Adrenal gland (tissue), 5 donors: ENCODE data around the gene FGG.

Experiments used
- POLR2A ChIP-seq, 2 donors: fragments of 450-650 bp; IDR thresholded peaks; one replicate each; pipeline ENCODE4 v1.6.1; 2017; ENCODE audit warnings: antibody characterized with exemption in 2 of 2, mild to moderate bottlenecking in 2 of 2, moderate library complexity in 1 of 2
- TF ChIP-seq, protein P1 (sequence below), 6 experiments: fragments of 450-650 bp in 4 of 6; fragments of 200-600 bp in 2 of 6; sonication (generic) in 1 of 6; IDR thresholded peaks; 1 replicate in 5 of 6; 2 replicates in 1 of 6; pipeline versions ENCODE4 v1.5.1 to v1.8.0; 2016 to 2021; ENCODE audit warnings: antibody characterized with exemption in 6 of 6, mild to moderate bottlenecking in 2 of 6, moderate library complexity in 1 of 6
- donor health status: DM: no; HTN: no; CAD: no.

DNA sequence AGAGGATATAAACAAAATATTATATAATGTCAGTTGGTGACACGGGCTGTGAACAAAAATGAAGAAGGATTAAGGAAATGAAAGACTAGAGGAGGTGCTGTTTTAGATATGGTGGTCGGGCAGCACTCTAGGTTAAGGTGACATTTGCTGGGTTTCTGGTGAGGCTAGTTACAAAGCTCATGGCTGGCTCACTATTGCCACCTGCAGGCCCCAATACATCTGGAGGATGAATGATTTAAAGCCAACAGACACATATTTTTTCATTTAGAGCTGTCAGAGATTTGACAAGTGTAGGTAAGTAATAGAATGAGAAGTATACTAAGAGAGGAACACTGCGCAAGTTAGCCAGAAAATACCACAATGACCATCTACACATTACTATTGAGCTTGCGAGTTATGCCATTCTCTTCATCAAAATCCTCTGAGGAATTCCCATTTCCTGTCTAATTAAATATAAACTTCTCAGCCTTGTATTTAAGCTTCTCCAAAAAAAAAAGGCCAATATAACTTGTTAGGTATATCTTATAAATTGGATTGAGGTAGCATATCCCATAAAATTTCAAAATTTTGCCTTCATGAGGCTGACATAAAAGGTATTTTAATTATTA lies 6.4 kb upstream of the FGG start:
- TF ChIP-seq, protein P1, sequence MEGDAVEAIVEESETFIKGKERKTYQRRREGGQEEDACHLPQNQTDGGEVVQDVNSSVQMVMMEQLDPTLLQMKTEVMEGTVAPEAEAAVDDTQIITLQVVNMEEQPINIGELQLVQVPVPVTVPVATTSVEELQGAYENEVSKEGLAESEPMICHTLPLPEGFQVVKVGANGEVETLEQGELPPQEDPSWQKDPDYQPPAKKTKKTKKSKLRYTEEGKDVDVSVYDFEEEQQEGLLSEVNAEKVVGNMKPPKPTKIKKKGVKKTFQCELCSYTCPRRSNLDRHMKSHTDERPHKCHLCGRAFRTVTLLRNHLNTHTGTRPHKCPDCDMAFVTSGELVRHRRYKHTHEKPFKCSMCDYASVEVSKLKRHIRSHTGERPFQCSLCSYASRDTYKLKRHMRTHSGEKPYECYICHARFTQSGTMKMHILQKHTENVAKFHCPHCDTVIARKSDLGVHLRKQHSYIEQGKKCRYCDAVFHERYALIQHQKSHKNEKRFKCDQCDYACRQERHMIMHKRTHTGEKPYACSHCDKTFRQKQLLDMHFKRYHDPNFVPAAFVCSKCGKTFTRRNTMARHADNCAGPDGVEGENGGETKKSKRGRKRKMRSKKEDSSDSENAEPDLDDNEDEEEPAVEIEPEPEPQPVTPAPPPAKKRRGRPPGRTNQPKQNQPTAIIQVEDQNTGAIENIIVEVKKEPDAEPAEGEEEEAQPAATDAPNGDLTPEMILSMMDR (IDR thresholded peaks at IDR 0.05) = peak in 5 of 6 experiments; percentile 37 to 60 (median 45)
- no peak for TF ChIP-seq POLR2A (IDR thresholded peaks at IDR 0.05)
